ENCODE measurements around the gene MRPS30.

DNA sequence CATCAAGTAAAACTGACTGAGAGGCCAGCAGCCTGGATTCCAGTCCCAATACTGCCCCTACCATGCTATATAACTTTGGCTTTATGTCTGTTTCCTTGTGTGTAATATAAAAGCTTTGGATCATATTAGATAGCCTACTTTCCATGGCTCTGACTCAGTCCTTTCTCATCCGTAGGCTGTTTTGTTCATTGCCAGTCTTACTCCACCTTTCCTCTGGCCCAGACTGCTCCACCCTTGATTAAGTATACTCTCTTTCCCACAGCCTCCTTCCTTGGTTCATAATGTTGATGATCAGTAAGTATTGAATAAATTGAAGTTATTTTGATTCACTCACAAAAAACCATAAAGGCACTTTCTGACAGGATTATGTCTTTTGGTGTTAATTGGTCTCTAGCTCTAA, 1.5 kb upstream of the MRPS30 start:
- no peak for TF ChIP-seq SP1 (IDR thresholded peaks at IDR 0.05)
- no peak for TF ChIP-seq TARDBP (IDR thresholded peaks at IDR 0.05)
- TF ChIP-seq L3MBTL2 (conservative IDR thresholded peaks at IDR 0.05), result no peak
- no peak for TF ChIP-seq CTBP1 (IDR thresholded peaks at IDR 0.05; ENCODE audit: borderline replicate concordance)

Measured in HEK293T (cell line).